Rectal smooth muscle tissue (tissue), 1 donor: ENCODE measurements around the gene LRRC36.

ENCODE experiments used
- H3K27ac ChIP-seq: one replicate; pipeline ENCODE4 v1.7.0; 2013; ENCODE audit warnings: low read depth, low read length, inconsistent platforms
- H3K27me3 ChIP-seq: one replicate; pipeline ENCODE4 v1.7.0; 2013; ENCODE audit warnings: low read length; ENCODE audit not compliant: control insufficient read depth, insufficient read depth
- H3K36me3 ChIP-seq: one replicate; pipeline ENCODE4 v1.7.0; 2013; ENCODE audit warnings: low read length; ENCODE audit not compliant: control insufficient read depth, insufficient read depth
- H3K4me1 ChIP-seq: one replicate; pipeline ENCODE4 v1.7.0; 2013; ENCODE audit warnings: low read length; ENCODE audit not compliant: control insufficient read depth, insufficient read depth
- H3K4me3 ChIP-seq: one replicate; pipeline ENCODE4 v1.7.0; 2013; ENCODE audit warnings: low read length
- H3K9ac ChIP-seq: one replicate; pipeline ENCODE4 v1.7.0; 2013; ENCODE audit warnings: low read length

The LRRC36 gene

DNA sequence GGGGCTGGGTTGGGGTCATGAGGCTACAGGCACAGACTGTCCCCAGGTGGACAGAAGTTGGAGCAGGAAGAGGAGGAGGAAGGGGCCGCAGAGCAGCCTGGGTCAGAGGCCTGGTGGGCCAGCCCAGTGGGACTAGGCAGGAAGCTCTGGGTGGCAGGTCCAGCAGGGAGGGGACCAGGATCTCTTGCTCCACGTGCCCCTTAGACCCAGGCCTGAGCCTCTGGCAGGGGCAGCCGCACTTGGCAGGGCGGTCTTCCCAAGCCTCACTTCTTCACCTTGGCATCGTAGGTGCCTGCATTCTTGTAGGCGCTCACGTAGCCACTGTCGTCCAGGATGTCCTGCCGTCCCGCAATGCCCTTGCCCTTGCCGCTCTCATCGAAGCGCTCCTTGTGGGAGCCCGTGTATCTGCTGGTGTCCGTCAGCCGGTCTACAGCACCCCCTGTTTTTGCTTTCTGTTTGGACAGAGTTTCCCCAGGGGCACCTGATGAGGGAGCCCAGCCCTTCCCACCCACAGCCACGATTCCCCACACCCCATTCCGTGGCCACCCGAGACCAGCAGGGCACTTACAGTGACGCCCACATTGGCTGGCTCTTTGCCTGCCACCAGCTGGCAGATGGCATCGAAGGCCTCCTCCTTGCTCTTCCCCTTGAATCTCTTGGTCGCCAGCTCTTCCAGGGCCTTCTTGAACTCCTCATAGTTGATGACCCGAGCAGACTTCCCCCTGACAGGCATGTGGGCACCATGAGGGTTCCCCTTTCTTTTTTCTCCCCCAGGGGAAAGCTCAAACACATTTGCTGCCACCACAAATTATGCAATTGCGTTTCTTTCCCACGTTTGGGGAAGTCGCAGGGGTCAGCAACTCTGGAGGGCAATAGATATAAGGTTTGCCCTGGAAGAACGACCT lies 63.5 kb downstream of the LRRC36 start:
- Histone ChIP-seq H3K4me3 (no peak overlapping the region), H3K4me1 (peaks cover 17% of the 10 kb centered on the region), H3K36me3 (no peaks in the 10 kb centered on the region), H3K27me3 (no peaks in the 10 kb centered on the region), H3K27ac (no peak overlapping the region), H3K9ac (no peak overlapping the region)

DNA sequence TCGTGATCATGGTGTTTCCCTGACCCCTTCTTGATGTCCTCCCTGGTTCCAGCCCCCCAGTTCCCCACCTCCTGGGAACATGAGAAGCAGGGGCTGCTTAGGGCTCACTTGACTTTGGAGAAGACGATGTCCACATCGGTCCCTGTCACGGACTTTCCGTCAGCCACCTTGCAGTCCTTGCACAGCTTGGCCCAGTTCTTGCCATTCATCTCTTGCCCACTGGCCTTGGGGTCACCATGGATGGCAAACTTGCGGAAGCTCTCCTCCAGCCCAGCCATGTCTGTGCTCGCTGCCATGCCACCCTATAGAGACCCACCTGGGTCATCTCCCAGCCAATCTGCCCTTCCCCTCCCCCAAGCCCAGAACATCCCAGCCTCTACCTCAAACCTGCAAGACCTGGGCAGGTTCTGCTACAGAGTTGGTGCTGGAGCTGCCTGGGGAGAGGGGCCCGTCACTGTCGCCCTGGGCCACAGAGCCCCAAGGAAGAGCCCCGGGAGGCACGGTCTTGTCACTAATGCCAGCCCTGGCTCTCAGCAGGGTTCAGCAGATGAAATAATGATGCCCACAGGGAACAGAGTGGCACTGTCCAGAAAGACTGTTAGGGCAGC lies 64.3 kb downstream of the LRRC36 start:
- Histone ChIP-seq H3K9ac (no peak overlapping the region), H3K4me3 (no peak overlapping the region), H3K4me1 (peaks cover 20% of the 10 kb centered on the region), H3K36me3 (no peaks in the 10 kb centered on the region), H3K27me3 (no peaks in the 10 kb centered on the region), H3K27ac (no peak overlapping the region)

DNA sequence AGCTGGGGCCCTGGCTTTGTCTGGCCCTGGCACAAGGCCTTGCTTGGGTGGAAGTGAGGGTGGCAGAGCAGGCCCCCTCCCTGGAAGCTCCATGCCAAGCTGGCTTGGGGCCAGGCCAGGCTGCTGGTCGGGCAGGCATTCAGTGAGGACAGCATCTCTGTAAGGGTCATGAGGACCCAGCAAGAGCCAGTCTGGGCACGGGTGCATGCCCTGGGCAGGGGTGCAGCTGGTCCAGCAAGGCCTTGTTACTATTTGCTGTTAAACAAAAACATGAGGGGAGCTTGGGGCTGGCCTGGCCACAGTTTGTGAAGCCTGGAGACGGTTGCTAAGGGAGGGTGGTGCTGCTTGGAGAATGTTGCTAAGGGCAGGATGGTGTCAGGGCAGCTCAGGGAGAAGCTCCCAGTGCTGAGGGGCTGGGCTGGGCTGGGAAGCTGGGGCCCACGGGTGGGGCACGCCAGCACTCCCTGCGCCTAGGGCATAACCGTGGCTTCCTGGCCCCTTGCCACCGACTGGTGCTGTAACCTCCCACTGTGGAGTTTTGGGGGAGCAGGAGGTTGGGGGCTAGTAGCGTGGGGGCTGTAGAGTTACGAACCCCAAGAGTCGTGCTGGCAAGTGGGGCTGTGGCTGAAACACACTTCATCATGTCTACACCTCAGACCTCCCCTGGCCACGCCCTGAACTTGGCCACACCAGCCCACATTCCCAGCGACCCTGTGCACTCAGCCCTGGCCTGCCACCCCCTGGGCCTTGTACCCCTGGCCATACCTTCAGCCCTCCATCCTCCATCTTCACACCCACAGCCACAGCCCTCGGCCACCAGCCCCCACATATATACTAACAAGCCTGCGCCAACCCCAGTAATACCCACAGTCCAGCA lies 65.0 kb downstream of the LRRC36 start:
- Histone ChIP-seq H3K27ac (peak overlapping the region; percentile 10), H3K27me3 (no peaks in the 10 kb centered on the region), H3K4me3 (peak overlapping the region; percentile 67), H3K36me3 (no peaks in the 10 kb centered on the region), H3K4me1 (peaks cover 22% of the 10 kb centered on the region), H3K9ac (no peak overlapping the region)

DNA sequence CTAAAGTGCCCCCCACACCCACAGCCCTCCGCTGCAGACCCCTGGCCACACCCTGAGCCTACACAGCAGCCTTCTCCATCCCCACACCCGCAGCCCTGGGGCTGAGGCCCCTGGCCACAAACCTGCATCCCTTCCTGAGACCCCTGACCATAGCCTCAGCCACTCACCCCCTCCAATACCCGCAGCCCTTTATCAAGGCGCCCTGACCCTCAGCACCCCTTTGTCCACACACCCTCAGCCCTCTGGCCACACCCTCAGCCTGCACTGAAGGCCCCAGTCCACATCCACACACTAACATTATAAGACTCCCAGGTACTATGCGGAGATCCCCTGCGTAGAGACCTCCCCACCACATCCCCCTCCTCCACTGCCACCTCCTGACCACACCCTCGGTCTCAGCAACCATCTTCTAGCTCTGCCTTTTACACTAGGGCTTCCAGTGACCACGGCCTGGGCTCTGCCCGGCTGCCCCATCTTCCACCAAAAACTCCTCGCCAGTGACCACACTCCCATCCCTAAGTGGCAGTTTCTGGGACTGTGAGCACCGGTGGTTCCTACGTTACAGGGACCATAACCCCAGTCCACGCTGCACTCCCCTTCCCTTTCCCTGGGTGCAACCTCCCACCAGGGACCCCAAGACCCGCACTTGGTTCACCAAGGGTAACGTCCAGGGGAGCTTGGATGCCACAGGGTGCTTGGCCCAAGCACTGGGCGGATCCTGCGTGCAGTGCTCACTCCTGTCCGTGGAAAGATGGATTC lies 65.9 kb downstream of the LRRC36 start:
- H3K27me3 ChIP-seq, result no peaks in the 10 kb centered on the region
- peak overlapping the region; percentile 56 for H3K27ac ChIP-seq
- H3K4me3 ChIP-seq, result peak overlapping the region; percentile 67
- peaks cover 28% of the 10 kb centered on the region for H3K4me1 ChIP-seq
- H3K9ac ChIP-seq, result no peak overlapping the region
- no peaks in the 10 kb centered on the region for H3K36me3 ChIP-seq

DNA sequence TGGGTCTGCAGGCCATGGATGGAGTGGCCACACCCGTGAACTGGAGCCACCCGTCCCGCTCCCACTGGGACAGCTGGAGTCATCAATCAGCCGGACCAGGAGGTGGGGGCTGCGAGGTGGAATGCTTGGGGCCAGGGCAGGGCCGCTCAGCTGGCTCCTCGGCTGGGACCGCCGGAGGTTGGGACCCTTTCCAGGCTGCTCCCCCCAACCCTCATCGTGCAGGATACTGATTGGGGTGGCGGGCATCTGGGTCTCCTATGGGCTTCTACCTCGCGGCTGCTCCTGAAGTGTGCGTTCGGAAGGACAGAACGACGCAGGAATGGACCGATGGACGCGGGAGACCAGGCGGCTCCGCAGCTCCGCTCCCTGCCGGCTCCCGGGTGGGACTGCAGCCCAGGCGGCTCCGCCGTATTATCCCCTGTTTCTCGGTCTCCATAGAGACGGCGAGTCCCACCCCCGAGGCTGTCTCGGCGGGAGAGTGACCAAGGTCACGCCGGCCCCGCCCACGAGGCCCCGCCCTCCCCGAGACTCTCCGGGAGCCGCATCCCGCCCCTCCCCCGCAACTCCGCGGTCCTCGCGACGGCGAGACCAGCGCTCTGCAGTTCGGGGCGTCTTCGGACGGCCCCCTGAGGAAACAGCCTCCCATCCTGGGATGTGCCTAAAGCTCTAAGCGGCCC lies 66.6 kb downstream of the LRRC36 start, which contains the start of gene TPPP3:
Gene TPPP3, minus strand, starts transcription at position 388 of the 677 bp plus-strand sequence. CDS start 2,387 bp downstream, outside the sequence.
- Histone ChIP-seq H3K27me3 (no peaks in the 10 kb centered on the region), H3K4me1 (peaks cover 28% of the 10 kb centered on the region), H3K4me3 (peak within 1 kb of the TSS; percentile 67), H3K27ac (peak within 1 kb of the TSS; percentile 77), H3K9ac (peak within 1 kb of the TSS; percentile 3), H3K36me3 (no peaks in the 10 kb centered on the region)

DNA sequence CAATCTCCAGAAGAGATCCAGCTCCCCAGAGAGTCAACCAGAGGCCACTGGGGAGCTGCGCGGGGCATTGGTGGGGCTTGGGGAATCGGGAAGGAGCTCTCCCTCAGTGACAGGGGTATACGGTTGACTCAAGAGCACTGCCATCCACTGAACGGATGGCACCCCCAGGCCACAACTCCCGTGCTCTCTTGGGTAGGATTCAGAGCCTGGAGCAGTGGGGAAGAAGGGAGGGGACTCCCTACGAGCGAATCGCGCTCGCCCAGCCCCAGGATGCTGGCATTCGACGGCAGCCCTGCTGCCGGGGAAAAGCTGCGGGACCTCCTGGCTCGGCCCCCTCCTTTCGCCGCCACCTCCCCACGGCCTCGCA lies 67.2 kb downstream of the LRRC36 start:
- H3K4me1 ChIP-seq, result peaks cover 28% of the 10 kb centered on the region
- H3K9ac ChIP-seq, result peak overlapping the region; percentile 3
- H3K27me3 ChIP-seq, result no peaks in the 10 kb centered on the region
- H3K4me3 ChIP-seq, result peak overlapping the region; percentile 67
- H3K36me3 ChIP-seq, result no peaks in the 10 kb centered on the region
- H3K27ac ChIP-seq, result peak overlapping the region; percentile 77

DNA sequence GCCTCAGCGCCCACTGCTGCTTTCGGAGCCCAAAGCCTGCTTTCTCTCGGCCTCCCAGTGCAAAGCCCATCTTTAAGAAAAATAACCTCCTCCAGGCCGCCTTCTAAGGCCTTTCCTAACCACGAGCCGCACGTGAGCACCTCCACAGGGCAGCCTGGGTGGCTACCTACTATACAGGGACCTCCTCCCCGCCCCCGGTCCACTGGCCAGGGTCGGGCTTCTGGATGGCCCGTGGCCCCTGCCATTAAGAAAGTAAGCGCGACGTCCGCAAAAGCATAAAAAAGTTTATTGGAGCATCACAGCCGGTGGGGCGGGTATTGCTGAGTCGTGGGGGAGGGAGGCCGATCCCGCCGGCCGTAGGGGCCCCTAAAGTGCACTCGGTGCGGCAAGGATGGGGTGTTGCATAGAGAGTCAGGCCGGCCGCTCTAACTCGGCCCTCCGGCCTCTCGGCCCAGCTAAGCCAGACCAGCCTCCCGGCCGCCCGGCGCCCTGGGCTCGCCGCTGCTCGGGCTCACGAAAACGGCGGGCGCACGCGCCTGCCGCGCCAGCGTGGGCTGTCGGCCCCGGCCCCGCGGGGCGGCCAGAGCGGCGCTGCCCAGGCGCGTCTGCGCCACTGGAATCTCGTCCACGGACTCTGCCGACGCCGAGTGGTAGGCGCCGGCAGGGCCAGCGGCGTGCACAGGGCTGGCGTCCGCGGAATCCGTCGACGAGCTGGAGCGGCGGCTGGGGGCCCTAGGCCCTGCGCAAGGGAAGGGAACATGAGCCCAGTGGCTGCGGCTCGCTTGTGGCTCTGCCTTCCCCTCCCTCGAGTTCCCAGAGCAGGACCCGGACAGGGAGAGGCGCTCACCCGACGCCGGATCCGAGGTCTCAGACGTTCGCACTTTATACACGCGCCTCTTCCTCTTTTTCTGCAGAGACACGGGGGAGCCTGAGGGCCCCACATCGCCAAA lies 67.8 kb downstream of the LRRC36 start:
- H3K9ac ChIP-seq, result no peak overlapping the region
- H3K27ac ChIP-seq, result peak overlapping the region; percentile 77
- H3K36me3 ChIP-seq, result no peaks in the 10 kb centered on the region
- no peaks in the 10 kb centered on the region for H3K27me3 ChIP-seq
- H3K4me1 ChIP-seq, result peaks cover 28% of the 10 kb centered on the region
- peak overlapping the region; percentile 67 for H3K4me3 ChIP-seq

DNA sequence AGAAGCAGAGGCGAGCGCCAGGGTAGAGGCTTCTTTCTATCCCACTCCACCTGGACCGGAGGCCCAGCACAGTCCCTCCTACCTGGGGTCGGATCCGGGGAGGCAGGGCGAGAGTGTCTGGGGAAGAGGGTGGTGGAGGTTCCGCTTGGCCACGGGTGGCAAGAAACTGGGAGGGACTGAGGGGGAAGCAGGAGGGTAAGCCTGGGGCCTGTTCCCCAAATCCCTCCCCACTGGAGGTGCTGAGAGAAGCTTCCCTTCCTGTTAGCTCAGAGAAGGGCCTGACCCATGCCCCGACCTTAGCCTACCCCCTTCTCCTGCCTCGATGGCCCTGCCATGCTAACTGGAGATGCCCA lies 68.5 kb downstream of the LRRC36 start:
- no peaks in the 10 kb centered on the region for H3K27me3 ChIP-seq
- peaks cover 28% of the 10 kb centered on the region for H3K4me1 ChIP-seq
- no peak overlapping the region for H3K9ac ChIP-seq
- peak overlapping the region; percentile 3 for H3K27ac ChIP-seq
- H3K36me3 ChIP-seq, result no peaks in the 10 kb centered on the region
- H3K4me3 ChIP-seq, result no peak overlapping the region

DNA sequence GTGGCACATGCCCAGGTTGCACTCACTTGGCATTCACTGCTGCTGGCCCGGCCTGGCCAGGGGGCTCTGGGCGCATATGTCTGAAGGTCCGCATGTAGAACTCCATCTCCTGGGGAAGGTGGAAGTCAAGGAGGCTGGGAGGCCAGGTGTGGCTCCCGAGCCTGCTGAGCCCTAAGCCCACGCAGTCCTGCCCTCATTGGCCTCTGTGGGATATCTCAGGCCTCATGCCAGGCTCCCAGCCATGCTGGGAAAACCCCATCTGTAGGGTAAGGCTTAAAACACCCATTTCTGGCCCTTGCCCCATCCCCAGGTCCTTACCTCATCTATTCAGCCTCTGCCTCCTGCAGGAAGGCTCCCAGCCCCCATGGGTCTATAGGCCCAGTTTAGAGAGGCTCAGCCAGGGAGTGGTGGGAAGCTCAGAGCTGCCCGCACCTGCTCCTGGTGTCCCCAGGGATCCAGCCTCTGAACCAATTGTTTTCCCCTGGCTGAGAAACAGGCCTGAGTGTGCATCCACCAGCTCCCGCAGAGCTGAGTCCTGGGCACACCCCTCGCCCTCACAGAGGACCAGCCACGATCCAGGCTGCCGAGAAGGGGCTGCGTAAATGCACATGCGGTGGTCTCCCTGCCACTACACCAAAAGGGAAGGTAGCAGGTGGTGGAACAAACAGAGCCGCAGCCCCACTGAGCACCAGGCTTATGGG lies 69.0 kb downstream of the LRRC36 start:
- peaks cover 28% of the 10 kb centered on the region for H3K4me1 ChIP-seq
- no peaks in the 10 kb centered on the region for H3K36me3 ChIP-seq
- peak overlapping the region; percentile 3 for H3K27ac ChIP-seq
- H3K9ac ChIP-seq, result no peak overlapping the region
- no peaks in the 10 kb centered on the region for H3K27me3 ChIP-seq
- H3K4me3 ChIP-seq, result no peak overlapping the region

DNA sequence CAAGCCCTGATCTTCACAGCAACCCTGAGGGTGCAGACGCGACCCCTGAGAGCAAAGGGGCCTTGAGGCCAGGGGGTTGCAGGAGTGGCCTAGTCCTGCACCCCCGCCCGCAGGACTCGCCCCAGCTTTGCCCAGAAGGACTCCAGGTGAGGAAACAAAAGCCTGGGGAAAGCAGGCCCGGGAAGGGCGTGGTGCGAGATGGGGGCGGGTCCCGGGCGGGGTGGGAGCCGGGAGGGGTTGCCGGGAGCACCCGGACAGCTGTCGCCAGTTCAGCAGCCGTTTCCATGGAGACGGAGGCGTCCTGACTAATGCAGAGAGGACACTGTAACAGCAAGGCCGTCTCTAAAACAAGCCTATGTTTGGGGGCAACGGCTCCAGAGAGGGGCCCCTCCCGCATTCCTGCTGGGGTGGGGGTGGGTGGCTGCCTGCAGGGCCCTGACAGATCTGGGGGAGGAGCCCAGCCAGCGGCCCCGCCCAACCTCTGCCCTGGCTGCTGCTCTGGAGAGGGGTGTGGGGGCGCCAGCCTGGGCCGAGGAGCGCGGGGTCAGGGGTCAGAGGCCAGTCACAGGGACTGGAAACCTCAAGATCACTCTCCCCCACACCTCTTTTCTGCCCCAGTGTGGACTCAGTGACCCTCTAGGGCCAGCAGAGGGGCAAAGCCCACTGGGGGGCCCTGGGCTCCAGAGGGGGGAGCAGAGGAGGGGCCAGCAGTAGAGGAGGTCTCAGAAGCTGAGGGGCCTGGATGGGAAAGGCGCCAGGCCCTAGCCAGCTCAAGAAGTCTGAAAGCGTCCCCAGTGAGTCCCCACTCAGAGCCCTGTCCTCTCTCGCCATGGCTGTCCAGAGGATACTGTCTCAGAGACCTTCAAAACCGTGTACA lies 69.8 kb downstream of the LRRC36 start:
- Histone ChIP-seq H3K4me1 (peaks cover 27% of the 10 kb centered on the region), H3K4me3 (no peak overlapping the region), H3K27ac (peak overlapping the region; percentile 71), H3K27me3 (no peaks in the 10 kb centered on the region), H3K9ac (no peak overlapping the region), H3K36me3 (no peaks in the 10 kb centered on the region)
